RWPE2 (cell line): ENCODE data around the gene GTPBP1.

ENCODE experiments used
- ATAC-seq: fragments of 200-7000 bp; cut with Tn5 transposase; 3 replicates; pipeline ENCODE4 v1.9.1; 2021; ENCODE audit warnings: low read depth
- DNase-seq: peaks from one replicate; pipeline ENCODE4 v3.0.0-alpha.2; 2020; ENCODE audit warnings: low spot score
- H3K27ac ChIP-seq: fragments of 450-650 bp; 2 replicates; pipeline ENCODE4 v1.5.1; 2017; ENCODE audit warnings: mild to moderate bottlenecking; ENCODE audit not compliant: poor library complexity, severe bottlenecking
- H3K27me3 ChIP-seq: fragments of 250-450 bp; sonication (Bioruptor Pico); 2 replicates; pipeline ENCODE4 v1.5.1; 2021; ENCODE audit warnings: mild to moderate bottlenecking, moderate library complexity; ENCODE audit not compliant: insufficient read depth, poor library complexity, severe bottlenecking
- H3K36me3 ChIP-seq: fragments of 250-450 bp; sonication (Bioruptor Pico); 2 replicates; pipeline ENCODE4 v1.5.1; 2020; ENCODE audit warnings: low read depth, mild to moderate bottlenecking, moderate library complexity
- H3K4me1 ChIP-seq: fragments of 250-450 bp; sonication (Bioruptor Pico); 2 replicates; pipeline ENCODE4 v1.5.1; 2021; ENCODE audit warnings: mild to moderate bottlenecking, moderate library complexity; ENCODE audit not compliant: insufficient read depth, poor library complexity, severe bottlenecking
- H3K4me3 ChIP-seq: fragments of 250-450 bp; sonication (Bioruptor Pico); 2 replicates; pipeline ENCODE4 v1.5.1; 2021; ENCODE audit warnings: mild to moderate bottlenecking, moderate library complexity; ENCODE audit not compliant: severe bottlenecking
- H3K9me3 ChIP-seq: fragments of 250-450 bp; sonication (Bioruptor Pico); 2 replicates; pipeline ENCODE4 v1.5.1; 2021; ENCODE audit warnings: mild to moderate bottlenecking, moderate library complexity; ENCODE audit not compliant: severe bottlenecking
- TF ChIP-seq, protein P1 (sequence below): fragments of 450-650 bp; IDR thresholded peaks from one replicate; pipeline ENCODE4 v1.5.1; 2017; ENCODE audit warnings: mild to moderate bottlenecking, moderate library complexity; ENCODE audit not compliant: poor library complexity, severe bottlenecking

GTPBP1 gene

DNA sequence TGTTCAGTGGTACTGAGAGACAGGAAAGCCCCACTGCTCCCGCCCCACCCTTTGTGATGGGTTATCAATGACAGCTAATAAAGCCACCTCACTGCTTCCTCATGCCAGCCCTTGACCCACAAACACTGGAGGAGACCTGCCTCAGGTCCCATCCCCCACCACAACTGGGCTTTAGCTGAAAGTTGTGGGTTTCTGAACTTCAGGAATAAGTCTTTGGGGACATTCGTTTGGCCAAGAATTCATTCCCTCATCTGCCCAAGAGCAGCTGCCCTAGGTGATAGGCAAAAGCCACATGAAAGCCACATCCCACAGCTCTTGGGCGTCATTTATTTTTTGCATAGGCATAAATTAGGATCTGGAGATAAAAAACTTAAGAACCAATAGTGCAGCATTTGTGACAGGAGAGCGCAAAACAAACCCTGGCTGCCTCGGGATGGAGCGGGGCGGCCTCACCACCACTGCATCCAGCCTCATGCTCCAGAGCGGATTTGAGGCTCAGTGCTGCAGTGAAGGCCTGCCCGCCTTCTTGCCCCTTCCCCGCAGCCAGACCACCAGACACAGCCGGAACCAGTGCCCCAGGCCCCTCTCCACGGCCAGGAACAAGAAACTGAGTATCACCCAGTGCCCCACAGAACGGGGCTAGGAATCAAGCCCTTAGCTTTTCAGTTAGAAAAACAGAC, 28.8 kb downstream of the GTPBP1 start:
- no peak overlapping the region for H3K4me3 ChIP-seq
- DNase-seq (no peak), ATAC-seq (no peak)
- no peaks in the 10 kb centered on the region for H3K4me1 ChIP-seq
- peaks cover 86% of the 10 kb centered on the region for H3K36me3 ChIP-seq
- H3K9me3 ChIP-seq: no peaks in the 10 kb centered on the region
- H3K27ac ChIP-seq: no peak overlapping the region
- TF ChIP-seq, protein P1, sequence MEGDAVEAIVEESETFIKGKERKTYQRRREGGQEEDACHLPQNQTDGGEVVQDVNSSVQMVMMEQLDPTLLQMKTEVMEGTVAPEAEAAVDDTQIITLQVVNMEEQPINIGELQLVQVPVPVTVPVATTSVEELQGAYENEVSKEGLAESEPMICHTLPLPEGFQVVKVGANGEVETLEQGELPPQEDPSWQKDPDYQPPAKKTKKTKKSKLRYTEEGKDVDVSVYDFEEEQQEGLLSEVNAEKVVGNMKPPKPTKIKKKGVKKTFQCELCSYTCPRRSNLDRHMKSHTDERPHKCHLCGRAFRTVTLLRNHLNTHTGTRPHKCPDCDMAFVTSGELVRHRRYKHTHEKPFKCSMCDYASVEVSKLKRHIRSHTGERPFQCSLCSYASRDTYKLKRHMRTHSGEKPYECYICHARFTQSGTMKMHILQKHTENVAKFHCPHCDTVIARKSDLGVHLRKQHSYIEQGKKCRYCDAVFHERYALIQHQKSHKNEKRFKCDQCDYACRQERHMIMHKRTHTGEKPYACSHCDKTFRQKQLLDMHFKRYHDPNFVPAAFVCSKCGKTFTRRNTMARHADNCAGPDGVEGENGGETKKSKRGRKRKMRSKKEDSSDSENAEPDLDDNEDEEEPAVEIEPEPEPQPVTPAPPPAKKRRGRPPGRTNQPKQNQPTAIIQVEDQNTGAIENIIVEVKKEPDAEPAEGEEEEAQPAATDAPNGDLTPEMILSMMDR: no peak
- no peaks in the 10 kb centered on the region for H3K27me3 ChIP-seq

DNA sequence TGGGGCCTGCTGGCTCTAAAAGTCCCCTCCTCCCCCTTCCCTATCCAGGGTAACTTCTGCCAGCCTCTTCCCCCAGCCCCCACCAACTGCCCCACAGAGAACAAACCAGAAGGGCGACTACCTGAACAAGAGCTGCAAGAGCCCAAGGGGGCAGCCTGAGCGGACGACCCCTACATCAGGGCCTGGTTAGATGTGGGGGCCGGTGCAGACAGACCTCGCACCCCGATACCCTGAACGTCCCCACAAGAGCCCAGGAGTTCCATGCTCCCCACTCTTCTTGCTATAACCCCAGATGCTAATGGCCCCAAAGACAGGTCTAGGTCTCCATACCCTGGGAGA, 29.4 kb downstream of the GTPBP1 start:
- H3K27ac ChIP-seq: no peak overlapping the region
- H3K27me3 ChIP-seq: no peaks in the 10 kb centered on the region
- no peaks in the 10 kb centered on the region for H3K9me3 ChIP-seq
- DNase-seq: no peak
- H3K4me1 ChIP-seq: no peaks in the 10 kb centered on the region
- no peak for ATAC-seq
- no peak overlapping the region for H3K4me3 ChIP-seq
- peaks cover 88% of the 10 kb centered on the region for H3K36me3 ChIP-seq
- TF ChIP-seq, protein P1: no peak

DNA sequence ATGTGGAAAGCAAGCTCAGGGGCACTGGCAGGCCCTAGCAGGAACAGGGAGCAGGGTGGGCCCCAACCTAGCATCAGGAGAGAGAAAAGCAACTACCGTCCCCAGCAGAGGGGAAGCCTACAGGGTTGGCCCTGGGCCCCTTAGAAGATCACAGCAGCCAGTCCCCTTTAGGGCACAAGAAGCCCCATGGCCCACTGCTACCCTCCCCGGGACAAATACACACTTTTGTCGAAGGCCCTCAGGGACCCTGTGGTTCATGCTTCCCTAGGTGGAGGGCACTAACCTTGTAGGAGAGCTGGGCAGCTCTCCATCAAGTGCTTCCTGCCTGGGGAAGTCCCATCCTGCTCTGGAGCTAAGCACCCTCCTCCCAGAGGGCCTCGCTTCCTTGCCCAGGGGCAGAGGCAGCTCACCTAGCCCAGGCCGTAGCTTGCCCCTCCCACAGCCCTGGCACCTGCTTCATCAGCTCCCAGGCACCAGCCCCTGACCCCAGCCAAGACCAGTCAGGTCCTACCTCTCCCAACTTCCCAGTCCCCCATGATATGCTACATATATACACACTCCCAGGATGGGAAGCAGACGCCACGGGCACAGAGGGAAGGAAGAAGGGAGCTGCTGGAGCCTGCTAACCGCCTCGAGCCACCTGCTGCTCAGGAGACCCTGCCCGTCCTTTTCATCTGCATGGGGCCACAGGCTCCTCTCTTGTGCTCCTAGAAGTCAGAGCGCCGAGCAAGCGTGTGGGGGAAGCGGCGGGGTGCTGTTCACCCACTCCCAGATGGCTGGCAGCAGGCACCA, 29.9 kb downstream of the GTPBP1 start:
- TF ChIP-seq, protein P1: no peak
- Histone ChIP-seq H3K36me3 (peaks cover 88% of the 10 kb centered on the region), H3K27ac (no peak overlapping the region), H3K27me3 (no peaks in the 10 kb centered on the region), H3K4me3 (no peak overlapping the region), H3K4me1 (no peaks in the 10 kb centered on the region), H3K9me3 (no peaks in the 10 kb centered on the region)
- ATAC-seq (peak; percentile 13; the same call in 1 of the 3 replicates), DNase-seq (no peak)

DNA sequence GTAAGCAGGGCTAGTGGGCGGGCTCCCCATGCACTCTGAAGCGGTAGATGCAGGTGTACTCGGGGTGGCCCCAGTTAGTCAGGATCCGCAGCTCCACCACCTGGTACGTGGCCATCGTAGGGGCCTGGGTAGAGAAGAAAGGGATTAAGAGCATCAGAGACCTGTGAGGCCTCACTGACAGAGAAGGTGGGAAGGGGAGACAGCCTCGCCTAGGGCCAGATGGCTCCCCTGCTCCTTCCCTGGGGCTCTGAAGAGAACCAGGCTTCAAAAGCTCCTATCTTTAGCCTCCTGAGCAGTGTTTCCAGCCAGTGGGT, 30.5 kb downstream of the GTPBP1 start:
- no peak for ATAC-seq
- H3K27me3 ChIP-seq: no peaks in the 10 kb centered on the region
- no peak overlapping the region for H3K27ac ChIP-seq
- no peaks in the 10 kb centered on the region for H3K9me3 ChIP-seq
- TF ChIP-seq, protein P1: no peak
- H3K36me3 ChIP-seq: peaks cover 88% of the 10 kb centered on the region
- no peak for DNase-seq
- H3K4me1 ChIP-seq: no peaks in the 10 kb centered on the region
- no peak overlapping the region for H3K4me3 ChIP-seq
